Neuronal stem cell (in vitro differentiated cells): ENCODE data around the gene CCL15.

Experiments
- DNase-seq: peaks from one replicate; pipeline ENCODE4 v3.0.0-alpha.2; 2013; ENCODE audit warnings: low spot score
- H2AFZ ChIP-seq: one replicate; pipeline ENCODE4 v1.6.1; 2013; ENCODE audit warnings: mild to moderate bottlenecking, low read length, inconsistent platforms
- H2AK5ac ChIP-seq: 2 replicates; pipeline ENCODE4 v1.6.1; 2013; ENCODE audit warnings: low read depth, mild to moderate bottlenecking, inconsistent platforms, low read length, moderate library complexity, mixed read lengths
- H2BK120ac ChIP-seq: 2 replicates; pipeline ENCODE4 v1.6.1; 2013; ENCODE audit warnings: low read depth, mild to moderate bottlenecking, inconsistent platforms, low read length, moderate library complexity, mixed read lengths
- H2BK12ac ChIP-seq: one replicate; pipeline ENCODE4 v1.6.1; 2013; ENCODE audit warnings: low read length, inconsistent platforms
- H2BK15ac ChIP-seq: 2 replicates; pipeline ENCODE4 v1.6.1; 2013; ENCODE audit warnings: mild to moderate bottlenecking, low read length, inconsistent platforms, mixed read lengths
- H2BK5ac ChIP-seq: one replicate; pipeline ENCODE4 v1.6.1; 2013; ENCODE audit warnings: inconsistent platforms, mild to moderate bottlenecking, low read length, moderate library complexity
- H3K14ac ChIP-seq: one replicate; pipeline ENCODE4 v1.6.1; 2013; ENCODE audit warnings: low read length, inconsistent platforms
- H3K18ac ChIP-seq: 2 replicates; pipeline ENCODE4 v1.6.1; 2013; ENCODE audit warnings: low read length, inconsistent platforms
- H3K23ac ChIP-seq: 2 replicates; pipeline ENCODE4 v1.6.1; 2013; ENCODE audit warnings: low read depth, mild to moderate bottlenecking, mixed read lengths, low read length, inconsistent platforms; ENCODE audit not compliant: poor library complexity
- H3K27ac ChIP-seq: replicated peaks from 3 replicates; pipeline ENCODE4 v1.5.1; 2013; ENCODE audit warnings: low read length, inconsistent platforms
- H3K27me3 ChIP-seq, 3 experiments: 2 replicates each; pipeline ENCODE4 v1.6.1; 2013; ENCODE audit warnings: low read length in 3 of 3, mild to moderate bottlenecking in 2 of 3, inconsistent platforms in 1 of 3, low read depth in 1 of 3, mixed read lengths in 1 of 3, moderate library complexity in 1 of 3; ENCODE audit not compliant: control insufficient read depth in 3 of 3, insufficient read depth in 3 of 3
- H3K36me3 ChIP-seq, 2 donors: replicated peaks in 1 of 2; 2 replicates each; pipeline ENCODE4 v1.6.1; 2013; ENCODE audit warnings: low read length in 2 of 2; ENCODE audit not compliant: control insufficient read depth in 2 of 2, insufficient read depth in 2 of 2
- H3K4ac ChIP-seq: 2 replicates; pipeline ENCODE4 v1.6.1; 2013; ENCODE audit warnings: inconsistent platforms, mild to moderate bottlenecking, low read length, moderate library complexity
- H3K4me1 ChIP-seq, 2 donors: 1 replicate in 1 of 2; 2 replicates in 1 of 2; pipeline ENCODE4 v1.6.1; 2013; ENCODE audit warnings: low read length in 2 of 2, low read depth in 1 of 2; ENCODE audit not compliant: control insufficient read depth in 2 of 2, insufficient read depth in 1 of 2
- H3K4me2 ChIP-seq: one replicate; pipeline ENCODE4 v1.6.1; 2013; ENCODE audit warnings: mild to moderate bottlenecking, low read length, inconsistent platforms; ENCODE audit not compliant: insufficient read depth, poor library complexity, severe bottlenecking
- H3K4me3 ChIP-seq, 2 donors: 2 replicates each; pipeline ENCODE4 v1.5.1; 2013; ENCODE audit warnings: low read length in 2 of 2, mild to moderate bottlenecking in 2 of 2, inconsistent platforms in 1 of 2, moderate library complexity in 1 of 2
- H3K79me1 ChIP-seq: one replicate; pipeline ENCODE4 v1.6.1; 2013; ENCODE audit warnings: low read depth, mild to moderate bottlenecking, inconsistent platforms, low read length, moderate library complexity
- H3K9ac ChIP-seq: one replicate; pipeline ENCODE4 v1.6.1; 2013; ENCODE audit warnings: mild to moderate bottlenecking, low read depth, low read length, inconsistent platforms; ENCODE audit not compliant: poor library complexity
- H3K9me3 ChIP-seq, 2 donors: replicated peaks in 1 of 2; 2 replicates each; pipeline versions ENCODE3 to v1.6.1; 2013; ENCODE audit warnings: low read length in 2 of 2, mild to moderate bottlenecking in 2 of 2, inconsistent platforms in 1 of 2, low read depth in 1 of 2, mixed read lengths in 1 of 2, moderate library complexity in 1 of 2; ENCODE audit not compliant: control insufficient read depth in 2 of 2, insufficient read depth in 1 of 2
- H4K8ac ChIP-seq: one replicate; pipeline ENCODE4 v1.6.1; 2013; ENCODE audit warnings: low read depth, mild to moderate bottlenecking, inconsistent platforms, low read length, moderate library complexity
- H4K91ac ChIP-seq: one replicate; pipeline ENCODE4 v1.6.1; 2013; ENCODE audit warnings: low read length, low read depth, mild to moderate bottlenecking, inconsistent platforms; ENCODE audit not compliant: poor library complexity
- WGBS, 2 donors: extraction: QIAGEN DNeasy Blood & Tissue Kit; methylation state at CpG; one replicate each; pipeline ENCODE4 v1.1.7; 2013; ENCODE audit warnings: missing lambda C conversion rate in 2 of 2, mixed read lengths in 1 of 2; ENCODE audit not compliant: insufficient read length in 2 of 2, insufficient replicate concordance in 1 of 2; ENCODE audit errors: extremely low coverage in 2 of 2; 5-methylcytosine and 5-hydroxymethylcytosine counted together

CCL15 gene

GRCh38 chr17:35972945-35973332 is 28.4 kb downstream of the CCL15 start:
- Histone ChIP-seq H3K4me1 (no peaks in the 10 kb centered on the region), H3K4me3 (no peak overlapping the region), H3K14ac (no peak overlapping the region), H2BK12ac (no peak overlapping the region), H2BK15ac (no peak overlapping the region), H4K8ac (no peak overlapping the region), H3K4me2 (no peak overlapping the region), H3K4ac (no peak overlapping the region), H2BK5ac (no peak overlapping the region), H3K18ac (no peak overlapping the region), H3K36me3 (no peaks in the 10 kb centered on the region), H3K79me1 (no peaks in the 10 kb centered on the region), H3K9ac (no peak overlapping the region), H3K23ac (no peak overlapping the region), H3K9me3 (no peaks in the 10 kb centered on the region), H4K91ac (no peak overlapping the region), H2BK120ac (no peak overlapping the region), H3K27me3 (no peaks in the 10 kb centered on the region), H3K27ac (no peak overlapping the region), H2AK5ac (no peak overlapping the region), H2AFZ (no peak overlapping the region)
- WGBS, 2 donors, result no CpG with 5 or more reads among the region's 4 CpGs
- DNase-seq, result no peak

- Histone ChIP-seq H4K91ac (no peak overlapping the region), H3K9me3 (no peaks in the 10 kb centered on the region), H3K36me3 (no peaks in the 10 kb centered on the region), H3K4me2 (no peak overlapping the region), H3K27ac (no peak overlapping the region), H3K18ac (no peak overlapping the region), H3K79me1 (no peaks in the 10 kb centered on the region), H4K8ac (no peak overlapping the region), H3K4me3 (no peak overlapping the region), H2AFZ (no peak overlapping the region), H3K4me1 (no peaks in the 10 kb centered on the region), H2BK12ac (no peak overlapping the region), H2BK5ac (no peak overlapping the region), H3K9ac (no peak overlapping the region), H2AK5ac (no peak overlapping the region), H2BK120ac (no peak overlapping the region), H3K27me3 (no peaks in the 10 kb centered on the region), H3K23ac (no peak overlapping the region), H3K14ac (no peak overlapping the region), H2BK15ac (no peak overlapping the region), H3K4ac (no peak overlapping the region)
- WGBS, 2 donors, result no CpG with 5 or more reads among the region's 6 CpGs
- no peak for DNase-seq
These were observed 28.8 kb downstream of the CCL15 start for GRCh38 chr17:35972535-35972934.

DNA sequence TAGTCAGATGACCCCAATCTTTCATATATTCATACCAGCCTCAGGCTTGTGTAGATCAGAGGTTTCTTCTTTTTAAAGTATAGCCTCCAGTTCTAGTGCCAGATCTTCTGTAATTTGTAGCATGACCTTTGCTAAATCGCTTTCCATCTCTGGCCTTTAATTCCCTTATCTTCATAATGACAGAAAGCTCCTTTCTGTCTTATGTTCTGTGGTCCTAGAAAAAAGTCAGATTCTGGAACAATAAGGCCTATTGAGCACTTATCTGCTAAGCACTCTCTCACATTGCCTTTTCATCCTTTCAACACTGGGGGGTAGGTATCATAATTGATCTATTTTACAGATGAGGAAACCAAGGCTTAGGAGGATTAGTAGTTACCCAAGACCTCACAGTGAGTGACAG is 29.3 kb downstream of the CCL15 start:
- H3K4me1 ChIP-seq, result no peaks in the 10 kb centered on the region
- H2BK12ac ChIP-seq, result no peak overlapping the region
- H2BK5ac ChIP-seq, result no peak overlapping the region
- H3K9me3 ChIP-seq, result no peaks in the 10 kb centered on the region
- no peaks in the 10 kb centered on the region for H3K27me3 ChIP-seq
- H3K9ac ChIP-seq, result no peak overlapping the region
- DNase-seq, result no peak
- H3K4me3 ChIP-seq, result no peak overlapping the region
- H3K23ac ChIP-seq, result no peak overlapping the region
- no peak overlapping the region for H3K4me2 ChIP-seq
- H2BK15ac ChIP-seq, result no peak overlapping the region
- no peaks in the 10 kb centered on the region for H3K79me1 ChIP-seq
- no peak overlapping the region for H2AK5ac ChIP-seq
- no peak overlapping the region for H3K18ac ChIP-seq
- no peaks in the 10 kb centered on the region for H3K36me3 ChIP-seq
- no peak overlapping the region for H4K91ac ChIP-seq
- no peak overlapping the region for H3K14ac ChIP-seq
- H2BK120ac ChIP-seq, result no peak overlapping the region
- no peak overlapping the region for H3K4ac ChIP-seq
- H4K8ac ChIP-seq, result no peak overlapping the region
- no peak overlapping the region for H2AFZ ChIP-seq
- no CpG with 5 or more reads among the region's 1 CpG for WGBS, 2 donors
- H3K27ac ChIP-seq, result no peak overlapping the region

DNA sequence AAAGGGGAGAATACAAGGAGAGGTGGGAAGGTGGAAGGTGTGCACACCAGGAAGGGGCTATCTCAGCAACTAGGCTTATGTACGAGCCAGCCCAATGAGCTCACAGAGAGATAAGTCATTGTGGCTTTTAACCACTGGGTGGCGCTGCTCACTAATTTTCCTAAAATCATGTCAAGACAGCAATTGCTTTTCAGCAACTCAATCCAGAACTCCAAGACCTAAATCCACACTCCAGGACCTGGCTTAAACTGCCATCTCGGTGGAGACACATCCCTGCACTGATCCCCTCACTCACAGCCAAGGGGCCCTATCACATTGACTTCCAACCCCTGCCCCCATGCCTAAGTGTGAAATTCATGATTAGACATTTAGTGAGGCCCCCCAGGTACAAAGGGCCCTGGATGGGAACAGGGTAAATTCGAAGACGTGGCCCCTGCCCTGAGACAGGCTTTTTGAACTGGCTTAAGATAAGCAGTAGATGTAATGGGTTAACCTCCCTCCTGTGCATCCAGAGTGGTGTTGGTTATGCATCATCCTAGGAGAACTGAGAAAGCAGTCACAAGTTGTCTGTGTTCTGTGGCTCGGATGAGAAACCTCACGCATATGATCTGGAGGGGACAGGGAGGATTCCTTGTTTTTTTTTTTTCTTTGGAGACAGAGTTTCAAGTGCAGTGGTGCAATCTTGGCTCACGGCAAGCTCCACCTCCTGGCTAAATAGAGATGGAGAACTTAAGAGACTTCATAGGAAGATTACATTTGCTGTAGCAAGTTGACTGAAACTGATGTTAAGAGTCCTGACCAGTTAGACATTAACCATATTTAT is 31.6 kb downstream of the CCL15 start:
- H3K18ac ChIP-seq, result peak overlapping the region; percentile 35
- H3K27ac ChIP-seq, result no peak overlapping the region
- peak; percentile 86 for DNase-seq
- H4K91ac ChIP-seq, result no peak overlapping the region
- H3K79me1 ChIP-seq, result no peaks in the 10 kb centered on the region
- no peak overlapping the region for H3K23ac ChIP-seq
- H2BK15ac ChIP-seq, result no peak overlapping the region
- no peak overlapping the region for H2BK120ac ChIP-seq
- H2AK5ac ChIP-seq, result no peak overlapping the region
- peak overlapping the region; percentile 62 for H2AFZ ChIP-seq
- H2BK12ac ChIP-seq, result no peak overlapping the region
- no peak overlapping the region for H3K4me3 ChIP-seq
- no CpG with 5 or more reads among the region's 8 CpGs for WGBS, 2 donors
- H3K4ac ChIP-seq, result no peak overlapping the region
- H3K36me3 ChIP-seq, result no peaks in the 10 kb centered on the region
- H4K8ac ChIP-seq, result no peak overlapping the region
- H3K4me2 ChIP-seq, result no peak overlapping the region
- peaks cover 0 to 7% (median 0%) of the 10 kb centered on the region in 3 experiments for H3K27me3 ChIP-seq
- no peak overlapping the region for H3K9ac ChIP-seq
- H3K14ac ChIP-seq, result no peak overlapping the region
- H2BK5ac ChIP-seq, result no peak overlapping the region
- no peaks in the 10 kb centered on the region for H3K4me1 ChIP-seq
- no peaks in the 10 kb centered on the region for H3K9me3 ChIP-seq
